Tibial nerve (tissue), 4 donors: ENCODE measurements around the gene RASAL1.

Source experiments
- CTCF ChIP-seq, 5 experiments: fragments of 200-600 bp in 3 of 5; fragments of 450-650 bp in 2 of 5; sonication (generic) in 3 of 5; IDR thresholded peaks; one replicate each; pipeline ENCODE4 v1.5.1; 2016 to 2019; ENCODE audit warnings: antibody characterized with exemption in 5 of 5, mild to moderate bottlenecking in 3 of 5, moderate library complexity in 2 of 5
- EP300 ChIP-seq, 2 donors: sonication (generic); formaldehyde crosslinking; IDR thresholded peaks; one replicate each; pipeline ENCODE4 v1.6.1; 2017; ENCODE audit warnings: antibody characterized with exemption in 2 of 2, mild to moderate bottlenecking in 1 of 2
- POLR2A ChIP-seq, 2 donors: fragments of 450-650 bp; IDR thresholded peaks; one replicate each; pipeline ENCODE4 v1.6.1; 2017; ENCODE audit warnings: antibody characterized with exemption in 2 of 2, mild to moderate bottlenecking in 2 of 2, moderate library complexity in 2 of 2

DNA sequence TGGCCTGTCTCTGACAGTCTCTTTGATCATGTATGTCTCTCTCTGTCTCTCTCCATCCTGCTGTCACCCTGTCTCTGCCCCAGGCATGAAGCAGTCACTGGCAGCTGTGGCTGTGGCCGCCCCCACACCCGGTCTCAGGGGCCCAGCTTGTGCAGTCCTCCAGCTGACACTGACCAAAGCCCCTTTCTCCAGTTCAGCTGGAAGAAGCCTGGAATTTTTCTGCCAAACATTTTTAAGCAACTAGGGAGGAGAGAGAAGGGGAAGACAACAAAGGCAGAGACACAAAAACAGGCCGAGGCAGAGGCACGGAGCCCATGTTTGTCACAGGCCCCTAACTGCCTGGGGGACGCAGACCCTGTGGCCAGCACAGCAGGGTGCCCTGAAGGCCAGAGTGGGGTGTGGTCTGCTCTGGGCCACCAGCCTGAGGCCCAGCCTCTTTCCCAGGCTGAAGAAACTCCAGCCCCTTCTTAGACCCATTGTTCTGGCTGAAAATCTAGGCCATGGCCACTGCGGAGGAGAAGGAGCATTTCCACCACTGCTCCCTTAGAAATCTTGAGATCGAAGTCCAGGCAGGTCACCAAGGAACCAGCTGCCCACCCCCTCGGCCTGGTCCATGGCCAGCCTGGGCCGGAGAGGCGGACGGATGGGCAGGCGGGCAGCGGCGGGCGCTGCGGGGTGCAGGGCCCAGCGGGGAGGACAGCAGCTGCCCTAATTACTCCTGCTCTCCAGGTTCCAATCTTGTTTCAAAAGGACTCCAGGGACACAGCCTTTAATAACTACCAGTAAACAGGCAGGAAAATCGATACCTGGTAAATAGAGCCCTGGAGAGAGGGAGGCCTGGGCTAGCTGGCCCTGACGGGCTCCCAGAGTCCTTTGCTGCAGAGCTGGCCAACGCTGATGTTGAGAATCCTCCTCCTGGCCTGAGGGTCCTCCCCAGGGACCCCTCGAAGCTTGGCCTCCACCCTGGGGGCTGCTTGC lies 64.1 kb downstream of the RASAL1 start:
- TF ChIP-seq EP300 (IDR thresholded peaks at IDR 0.05): no peak
- no peak for TF ChIP-seq POLR2A (IDR thresholded peaks at IDR 0.05)
- no peak for TF ChIP-seq CTCF (IDR thresholded peaks at IDR 0.05)
